H1 (cell line): ENCODE measurements around the gene ANGPTL2. TPM values are rescaled to one million over a fixed set of nuclear protein-coding genes. Genes with fewer than 3 reads are reported as not detected.

Experiments used
- CTCF ChIA-PET: fragments of 300-600 bp; sonication (Branson Sonifier 250); formaldehyde crosslinking; loops from one replicate; lab custom pipeline; 2021; ENCODE audit not compliant: partially characterized antibody; lab: Charles Lee
- POLR2A ChIA-PET: fragments of 300-600 bp; sonication (Branson Sonifier 250); formaldehyde crosslinking; loops from one replicate; lab custom pipeline; 2021; ENCODE audit warnings: inconsistent platforms; ENCODE audit not compliant: partially characterized antibody; lab: Charles Lee
- DNase-seq, 2 experiments: peaks; one replicate each; pipeline versions ENCODE4 v3.0.0 to v3.0.0-alpha.2; 2010 to 2022; ENCODE audit warnings: low spot score in 2 of 2, low read depth in 1 of 2, mixed read lengths in 1 of 2
- FAIRE-seq: peaks from 2 replicates; lab custom pipeline; 2011; peaks lifted over from hg19 to GRCh38; lab: Jason Lieb, UNC
- H2AFZ ChIP-seq: 2 replicates; pipeline ENCODE4 v1.8.1; 2012; ENCODE audit warnings: low read length, inconsistent platforms
- H2AK5ac ChIP-seq: 2 replicates; pipeline ENCODE4 v1.6.1; 2013; ENCODE audit warnings: low read depth, low read length
- H2BK120ac ChIP-seq: replicated peaks from 2 replicates; pipeline ENCODE3; 2013; ENCODE audit warnings: low read depth, low read length, inconsistent platforms
- H2BK12ac ChIP-seq: 2 replicates; pipeline ENCODE4 v1.6.1; 2013; ENCODE audit warnings: low read depth, low read length
- H2BK15ac ChIP-seq: 2 replicates; pipeline ENCODE4 v1.6.1; 2013; ENCODE audit warnings: low read length
- H2BK20ac ChIP-seq: 2 replicates; pipeline ENCODE4 v1.6.1; 2013; ENCODE audit warnings: low read length
- H2BK5ac ChIP-seq: 2 replicates; pipeline ENCODE4 v1.6.1; 2013; ENCODE audit warnings: low read depth, low read length
- H3K14ac ChIP-seq: 2 replicates; pipeline ENCODE4 v1.6.1; 2013; ENCODE audit warnings: inconsistent platforms; ENCODE audit not compliant: insufficient read length
- H3K18ac ChIP-seq: 2 replicates; pipeline ENCODE4 v1.6.1; 2013; ENCODE audit warnings: low read length; ENCODE audit errors: extremely low read depth
- H3K23ac ChIP-seq: 2 replicates; pipeline ENCODE4 v1.6.1; 2013; ENCODE audit warnings: inconsistent platforms; ENCODE audit not compliant: insufficient read length
- H3K23me2 ChIP-seq: 2 replicates; pipeline ENCODE4 v1.6.1; 2013; ENCODE audit warnings: low read depth, low read length
- H3K27ac ChIP-seq: 2 replicates; pipeline ENCODE4 v1.6.1; 2011; ENCODE audit warnings: low read depth, low read length, inconsistent platforms
- H3K27me3 ChIP-seq, 4 experiments: replicated peaks in 1 of 4; 1 replicate in 1 of 4; 2 replicates in 3 of 4; pipeline versions ENCODE4 v1.6.1 to v1.8.1; 2011 to 2013; ENCODE audit warnings: low read length in 3 of 4, mild to moderate bottlenecking in 3 of 4, inconsistent platforms in 2 of 4, mixed read lengths in 2 of 4, moderate library complexity in 1 of 4; ENCODE audit not compliant: control insufficient read depth in 3 of 4, insufficient read depth in 3 of 4; ENCODE audit errors: extremely low read depth in 1 of 4
- H3K36me3 ChIP-seq, 4 experiments: 2 replicates each; pipeline versions ENCODE4 v1.6.1 to v1.8.1; 2011 to 2013; ENCODE audit warnings: mild to moderate bottlenecking in 4 of 4, low read length in 3 of 4, moderate library complexity in 2 of 4, control low read depth in 1 of 4, inconsistent platforms in 1 of 4; ENCODE audit not compliant: insufficient read depth in 4 of 4, control insufficient read depth in 2 of 4
- H3K4ac ChIP-seq: replicated peaks from 2 replicates; pipeline ENCODE3; 2013; ENCODE audit warnings: low read length, low read depth, mixed read lengths, inconsistent platforms; ENCODE audit not compliant: insufficient read length
- H3K4me1 ChIP-seq, 4 experiments: replicated peaks in 1 of 4; 1 replicate in 1 of 4; 2 replicates in 3 of 4; pipeline versions ENCODE4 v1.6.1 to v1.8.1; 2011 to 2013; ENCODE audit warnings: low read length in 3 of 4, inconsistent platforms in 2 of 4, mixed read lengths in 1 of 4; ENCODE audit not compliant: insufficient read depth in 4 of 4, control insufficient read depth in 3 of 4
- H3K4me2 ChIP-seq, 2 experiments: 2 replicates each; pipeline versions ENCODE4 v1.6.1 to v1.8.1; 2011 to 2013; ENCODE audit warnings: low read depth in 2 of 2, low read length in 2 of 2, control low read depth in 1 of 2, inconsistent platforms in 1 of 2, mild to moderate bottlenecking in 1 of 2; ENCODE audit not compliant: insufficient read depth in 1 of 2
- H3K4me3 ChIP-seq, 4 experiments: fragments of 200-600, 300-600 bp in 1 of 4; sonication (generic), shearing (Covaris generic), sonication (Bioruptor Twin) in 1 of 4; 2 replicates each; pipeline versions ENCODE4 v1.5.1 to v1.8.1; 2011 to 2016; ENCODE audit warnings: low read length in 4 of 4, low read depth in 3 of 4, control low read depth in 2 of 4, inconsistent platforms in 2 of 4, mild to moderate bottlenecking in 2 of 4, mixed read lengths in 1 of 4, moderate library complexity in 1 of 4; ENCODE audit not compliant: insufficient read depth in 2 of 4; ENCODE audit errors: extremely low read depth in 1 of 4
- H3K56ac ChIP-seq: replicated peaks from 2 replicates; pipeline ENCODE3; 2013; ENCODE audit warnings: low read depth, mild to moderate bottlenecking, mixed read lengths, low read length, inconsistent platforms; ENCODE audit not compliant: insufficient read length
- H3K79me1 ChIP-seq: 2 replicates; pipeline ENCODE4 v1.6.1; 2013; ENCODE audit warnings: low read depth, low read length, control low read depth
- H3K79me2 ChIP-seq, 2 experiments: 2 replicates each; pipeline versions ENCODE4 v1.6.1 to v1.8.1; 2012 to 2013; ENCODE audit warnings: low read length in 2 of 2, mild to moderate bottlenecking in 2 of 2, inconsistent platforms in 1 of 2; ENCODE audit not compliant: insufficient read depth in 2 of 2, control insufficient read depth in 1 of 2
- H3K9ac ChIP-seq, 4 experiments: replicated peaks in 1 of 4; 1 replicate in 1 of 4; 2 replicates in 3 of 4; pipeline versions ENCODE4 v1.6.1 to v1.8.1; 2011 to 2013; ENCODE audit warnings: low read depth in 3 of 4, low read length in 3 of 4, control low read depth in 2 of 4, mild to moderate bottlenecking in 2 of 4, moderate library complexity in 2 of 4, inconsistent platforms in 1 of 4; ENCODE audit errors: extremely low read depth in 1 of 4
- H3K9me3 ChIP-seq, 2 experiments: 2 replicates each; pipeline versions ENCODE4 v1.6.1 to v1.8.1; 2012 to 2013; ENCODE audit warnings: mild to moderate bottlenecking in 2 of 2, moderate library complexity in 2 of 2, control low read depth in 1 of 2, inconsistent platforms in 1 of 2, low read depth in 1 of 2, low read length in 1 of 2, mixed read lengths in 1 of 2; ENCODE audit not compliant: insufficient read depth in 2 of 2
- H4K20me1 ChIP-seq, 2 experiments: replicated peaks in 1 of 2; 2 replicates each; pipeline versions ENCODE3 to v1.8.1; 2011 to 2013; ENCODE audit warnings: inconsistent platforms in 2 of 2, low read length in 2 of 2, mild to moderate bottlenecking in 1 of 2; ENCODE audit not compliant: insufficient read depth in 2 of 2, control insufficient read depth in 1 of 2
- H4K5ac ChIP-seq: 2 replicates; pipeline ENCODE4 v1.6.1; 2013; ENCODE audit warnings: low read length, low read depth, mixed read lengths, inconsistent platforms; ENCODE audit not compliant: insufficient read length
- H4K8ac ChIP-seq: 2 replicates; pipeline ENCODE4 v1.8.0; 2013; ENCODE audit warnings: mild to moderate bottlenecking, moderate library complexity, low read length, inconsistent platforms; ENCODE audit not compliant: insufficient read depth; ENCODE audit errors: extremely low read depth
- H4K91ac ChIP-seq: replicated peaks from 2 replicates; pipeline ENCODE3; 2013; ENCODE audit warnings: low read length, mixed read lengths, inconsistent platforms; ENCODE audit not compliant: insufficient read length
- CHD1 ChIP-seq: IDR thresholded peaks from 2 replicates; pipeline ENCODE4 v1.6.1; 2012; ENCODE audit warnings: low read depth, low read length, improper control_type of control experiment
- KDM1A ChIP-seq: fragments of 200-600, 300-600 bp; sonication (generic); IDR thresholded peaks from 2 replicates; pipeline ENCODE4 v1.7.1; 2016; ENCODE audit warnings: mild to moderate bottlenecking, low read length, borderline replicate concordance
- POU5F1 ChIP-seq: IDR thresholded peaks from 2 replicates; pipeline ENCODE4 v1.6.1; 2011; ENCODE audit warnings: low read depth, mild to moderate bottlenecking, low read length, moderate library complexity
- SP1 ChIP-seq: IDR thresholded peaks from 2 replicates; pipeline ENCODE4 v1.6.1; 2011; ENCODE audit warnings: low read depth, low read length
- SP2 ChIP-seq: IDR thresholded peaks from 2 replicates; pipeline ENCODE4 v1.6.1; 2012; ENCODE audit warnings: mild to moderate bottlenecking, low read length, inconsistent platforms
- TCF12 ChIP-seq: IDR thresholded peaks from 2 replicates; pipeline ENCODE4 v1.6.1; 2011; ENCODE audit warnings: low read depth, mild to moderate bottlenecking, low read length
- WGBS, 2 experiments: shearing (Covaris generic) in 1 of 2; methylation state at CpG; one replicate each; pipeline versions ENCODE4 v1.1.6 to v1.1.7; 2013 to 2015; ENCODE audit warnings: low lambda C conversion rate in 2 of 2, mixed read lengths in 2 of 2, inconsistent platforms in 1 of 2, low coverage in 1 of 2, missing lambda C conversion rate in 1 of 2; ENCODE audit not compliant: insufficient replicate concordance in 2 of 2, insufficient coverage in 1 of 2, insufficient read length in 1 of 2; ENCODE audit errors: extremely low coverage in 1 of 2, missing lambda C conversion rate in 1 of 2; 5-methylcytosine and 5-hydroxymethylcytosine counted together
- polyA plus RNA-seq, 7 experiments: library from polyadenylated mRNA; depleted of rRNA in 3 of 7; stranded (reverse) in 5 of 7; unstranded in 2 of 7; fragments of >200 nt in 5 of 7; fragments of 200-250 nt in 2 of 7; gene quantifications; 1 replicate in 5 of 7; 2 replicates in 1 of 7; 4 replicates in 1 of 7; pipeline versions ENCODE4 v1.2.1 to v1.2.3, GENCODE V29; 2011 to 2013; ENCODE audit warnings: missing spikeins in 2 of 7, mixed read lengths in 2 of 7
- total RNA-seq: library from RNA; stranded (reverse); fragmentation: NEBNext Ultra II Directional; extraction: Animal tissue kit (Norgen Biotek cat#: 25700); gene quantifications from 2 replicates; pipeline ENCODE4 v1.2.1, GENCODE V29; 2021

Gene ANGPTL2
- total and polyA plus RNA-seq, 2 of the 8 experiments (the other 6 are each of a cell fraction or from before 2014, with no cell fraction given), result 9.0 to 10.6 TPM

- POLR2A ChIA-PET, result no interaction called here
- FAIRE-seq (no peak), DNase-seq (peak in 1 of 2 experiments; percentile 35)
- Histone ChIP-seq H3K27me3 (no peaks in the 10 kb centered on the region), H3K9me3 (no peaks in the 10 kb centered on the region), H3K14ac (no peak overlapping the region), H4K8ac (no peak overlapping the region), H2BK15ac (no peak overlapping the region), H3K23me2 (no peaks in the 10 kb centered on the region), H3K36me3 (no peaks in the 10 kb centered on the region), H3K4me1 (peaks cover 0 to 3% (median 0%) of the 10 kb centered on the region in 4 experiments; a peak in 3 of 7 replicates), H2AK5ac (no peak overlapping the region), H2BK12ac (no peak overlapping the region), H3K79me2 (no peaks in the 10 kb centered on the region), H2BK5ac (no peak overlapping the region), H3K9ac (no peak overlapping the region), H3K23ac (no peak overlapping the region), H4K20me1 (peaks cover 0 to 1% of the 10 kb centered on the region in 2 experiments), H2BK20ac (no peak overlapping the region), H3K18ac (peak overlapping the region; percentile 36; the same call in 1 of the 2 replicates), H3K4ac (no peak overlapping the region), H3K79me1 (no peaks in the 10 kb centered on the region), H3K4me3 (no peak overlapping the region), H4K5ac (no peak overlapping the region), H4K91ac (no peak overlapping the region), H3K27ac (no peak overlapping the region; the same call in 1 of the 2 replicates), H3K4me2 (no peak overlapping the region), H2BK120ac (no peak overlapping the region), H2AFZ (no peak overlapping the region), H3K56ac (no peak overlapping the region)
- WGBS, 2 experiments, result 84% methylated on average over 6 of the region's 6 CpGs; no CpG with 5 or more reads in 1 of the 2 experiments
- TF ChIP-seq SP2 (no peak), CHD1 (no peak), POU5F1 (no peak), TCF12 (no peak), KDM1A (no peak), SP1 (no peak)
- CTCF ChIA-PET, result interaction anchor here (0.6 to 2.5 kb wide), 14 partner anchors 11 to 210 kb away, joined by 3 to 10 read pairs (median 4); no protein-coding TSS in a partner anchor
Measured at GRCh38 chr9:127149463-127150390, 27.3 kb upstream of the ANGPTL2 start.
